HEK293T (cell line): ENCODE measurements around the gene CD247.

Experiments
- BHLHE40 ChIP-seq: fragments of 450-650 bp; IDR thresholded peaks from 2 replicates; pipeline ENCODE4 v1.6.1; 2016; ENCODE audit warnings: mild to moderate bottlenecking, moderate library complexity, borderline replicate concordance
- CTBP1 ChIP-seq: fragments of 450-650 bp; IDR thresholded peaks from 2 replicates; pipeline ENCODE4 v1.6.1; 2016; ENCODE audit warnings: borderline replicate concordance
- ELF4 ChIP-seq: fragments of 450-650 bp; IDR thresholded peaks from 2 replicates; pipeline ENCODE4 v1.6.1; 2017; ENCODE audit warnings: antibody characterized with exemption
- FOXA1 ChIP-seq: fragments of 450-650 bp; IDR thresholded peaks from 2 replicates; pipeline ENCODE4 v1.6.1; 2016; ENCODE audit warnings: mild to moderate bottlenecking
- FOXK2 ChIP-seq: fragments of 450-650 bp; IDR thresholded peaks from 2 replicates; pipeline ENCODE4 v1.6.1; 2016; ENCODE audit warnings: mild to moderate bottlenecking
- HDGF ChIP-seq: fragments of 450-650 bp; IDR thresholded peaks from 2 replicates; pipeline ENCODE4 v1.6.1; 2017; ENCODE audit warnings: antibody characterized with exemption, borderline replicate concordance
- L3MBTL2 ChIP-seq: fragments of 450-650 bp; conservative IDR thresholded peaks from 2 replicates; pipeline ENCODE4 v1.6.1; 2016; ENCODE audit warnings: mild to moderate bottlenecking
- NFRKB ChIP-seq: fragments of 450-650 bp; IDR thresholded peaks from 2 replicates; pipeline ENCODE4 v1.6.1; 2016; ENCODE audit warnings: mild to moderate bottlenecking, moderate library complexity
- SP1 ChIP-seq: fragments of 450-650 bp; IDR thresholded peaks from 2 replicates; pipeline ENCODE4 v1.6.1; 2017
- TARDBP ChIP-seq: fragments of 450-650 bp; IDR thresholded peaks from 2 replicates; pipeline ENCODE4 v1.6.1; 2016
- ZNF384 ChIP-seq: fragments of 450-650 bp; IDR thresholded peaks from 2 replicates; pipeline ENCODE4 v1.6.1; 2016

GRCh38 chr1:167425482-167425881, 92.8 kb downstream of the CD247 start:
- TF ChIP-seq L3MBTL2: no peak
- no peak for TF ChIP-seq BHLHE40
- no peak for TF ChIP-seq HDGF
- no peak for TF ChIP-seq TARDBP
- TF ChIP-seq SP1: no peak
- TF ChIP-seq ELF4: no peak
- TF ChIP-seq CTBP1: no peak
- no peak for TF ChIP-seq ZNF384
- no peak for TF ChIP-seq NFRKB
- no peak for TF ChIP-seq FOXA1
- no peak for TF ChIP-seq FOXK2
